ENCODE measurements around the gene ALDH4A1. TPM values are rescaled to one million over a fixed set of nuclear protein-coding genes. Genes with fewer than 3 reads are reported as not detected.
A peak's percentile ranks its signal among the peaks of the same experiment; 100 is the strongest.

Gene ALDH4A1
- total and polyA plus RNA-seq, 9 of the 15 experiments (the other 6 are each of a cell fraction or from before 2014, with no cell fraction given), result 0.27 to 31.4 (median 16.6) TPM

GRCh38 chr1:18901952-18902522 is 318 bp downstream of the ALDH4A1 start (continued):
- 0 out of 2 replicates have a peak, but pooled peaks have one; percentile 20 for TF ChIP-seq CUX1 (CRISPR knock-in tag; IDR thresholded peaks at IDR 0.05)
- peak; percentile 51; the same call in 1 of the 2 replicates for TF ChIP-seq PHF8 (IDR thresholded peaks at IDR 0.05; ENCODE audit: borderline replicate concordance, low read length)
- 0 out of 2 replicates have a peak, but pooled peaks have one; percentile 68 for TF ChIP-seq TGIF2 (CRISPR knock-in tag; IDR thresholded peaks at IDR 0.05)
- TF ChIP-seq ZNF324 (CRISPR knock-in tag; IDR thresholded peaks at IDR 0.05), result no peak
- 0 out of 2 replicates have a peak, but pooled peaks have one; percentile 21 for TF ChIP-seq NR1H2 (CRISPR knock-in tag; IDR thresholded peaks at IDR 0.05)
- TF ChIP-seq ZFP1 (CRISPR knock-in tag; IDR thresholded peaks at IDR 0.05), result no peak
- peak; percentile 10 for TF ChIP-seq HNRNPLL (IDR thresholded peaks at IDR 0.05; ENCODE audit: low read depth, low read length, poor library complexity, severe bottlenecking)
- TF ChIP-seq HMGN3 (IDR thresholded peaks at IDR 0.05; ENCODE audit: borderline replicate concordance, extremely low read depth, insufficient read length, low read depth, low read length), result peak; percentile 48
- no peak for TF ChIP-seq ZNF140 (CRISPR knock-in tag; IDR thresholded peaks at IDR 0.05)
- TF ChIP-seq CCNT2 (IDR thresholded peaks at IDR 0.05; ENCODE audit: borderline replicate concordance, extremely low read depth, insufficient read length, low read depth, low read length), result no peak
- TF ChIP-seq HSF4 (CRISPR knock-in tag; IDR thresholded peaks at IDR 0.05; ENCODE audit: borderline replicate concordance), result no peak
- no peak for TF ChIP-seq BRD9 (IDR thresholded peaks at IDR 0.05; ENCODE audit: low read depth, partially characterized antibody)
- TF ChIP-seq CEBPG (CRISPR knock-in tag; IDR thresholded peaks at IDR 0.05), result no peak
- no peak for TF ChIP-seq CEBPG (tag; conservative IDR thresholded peaks at IDR 0.05 in 1 of 2, IDR thresholded peaks at IDR 0.05 in 1 of 2)
